Epidermal melanocyte (primary cell): ENCODE results near the gene FUT4.
"Not testable (repeated sequence)": the region's sequence is repeated elsewhere in the genome, so short reads cannot be mapped to it uniquely, and the experiment has no call there.

Source experiments
- DNase-seq: peaks from one replicate; pipeline ENCODE4 v3.0.0; 2011; ENCODE audit warnings: low spot score; ENCODE audit not compliant: insufficient read length

Gene FUT4

DNA sequence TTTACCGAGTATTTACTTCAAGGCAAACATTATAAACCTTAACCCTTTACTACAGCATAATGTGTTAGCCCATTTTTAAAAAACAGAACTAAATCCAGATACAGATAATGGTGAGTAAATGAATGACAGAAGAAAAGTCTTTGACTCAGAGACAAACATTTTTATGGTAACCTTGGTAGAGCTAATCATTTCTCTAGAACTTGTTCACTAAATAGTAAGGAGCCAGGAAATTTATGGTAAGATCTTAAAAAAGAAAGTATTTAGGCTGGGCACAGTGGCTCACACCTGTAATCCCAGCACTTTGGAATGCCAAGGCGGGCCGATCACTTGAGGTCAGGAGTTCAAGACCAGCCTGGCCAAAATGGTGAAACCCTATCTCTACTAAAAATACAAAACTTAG is 11.5 kb upstream of the FUT4 start:
- DNase-seq: no peak

DNA sequence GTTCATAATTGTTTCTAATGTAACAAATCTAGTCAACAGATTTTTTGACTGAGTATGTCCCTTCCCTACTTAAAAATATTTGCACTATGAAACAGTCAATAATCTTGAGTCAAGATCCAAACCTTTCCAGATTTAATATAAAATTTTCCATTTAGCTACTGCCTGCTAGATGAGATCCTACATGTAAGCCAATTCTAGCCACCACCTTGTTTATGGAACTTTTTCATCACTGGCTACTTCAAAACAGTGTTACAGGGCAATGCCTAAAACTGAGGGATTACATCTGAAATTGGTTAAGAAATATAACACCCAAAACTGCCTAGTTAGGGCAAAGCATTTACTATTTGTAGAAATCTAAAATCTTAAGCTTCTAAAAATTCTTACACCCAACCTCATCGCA is 10.5 kb upstream of the FUT4 start:
- no peak for DNase-seq

DNA sequence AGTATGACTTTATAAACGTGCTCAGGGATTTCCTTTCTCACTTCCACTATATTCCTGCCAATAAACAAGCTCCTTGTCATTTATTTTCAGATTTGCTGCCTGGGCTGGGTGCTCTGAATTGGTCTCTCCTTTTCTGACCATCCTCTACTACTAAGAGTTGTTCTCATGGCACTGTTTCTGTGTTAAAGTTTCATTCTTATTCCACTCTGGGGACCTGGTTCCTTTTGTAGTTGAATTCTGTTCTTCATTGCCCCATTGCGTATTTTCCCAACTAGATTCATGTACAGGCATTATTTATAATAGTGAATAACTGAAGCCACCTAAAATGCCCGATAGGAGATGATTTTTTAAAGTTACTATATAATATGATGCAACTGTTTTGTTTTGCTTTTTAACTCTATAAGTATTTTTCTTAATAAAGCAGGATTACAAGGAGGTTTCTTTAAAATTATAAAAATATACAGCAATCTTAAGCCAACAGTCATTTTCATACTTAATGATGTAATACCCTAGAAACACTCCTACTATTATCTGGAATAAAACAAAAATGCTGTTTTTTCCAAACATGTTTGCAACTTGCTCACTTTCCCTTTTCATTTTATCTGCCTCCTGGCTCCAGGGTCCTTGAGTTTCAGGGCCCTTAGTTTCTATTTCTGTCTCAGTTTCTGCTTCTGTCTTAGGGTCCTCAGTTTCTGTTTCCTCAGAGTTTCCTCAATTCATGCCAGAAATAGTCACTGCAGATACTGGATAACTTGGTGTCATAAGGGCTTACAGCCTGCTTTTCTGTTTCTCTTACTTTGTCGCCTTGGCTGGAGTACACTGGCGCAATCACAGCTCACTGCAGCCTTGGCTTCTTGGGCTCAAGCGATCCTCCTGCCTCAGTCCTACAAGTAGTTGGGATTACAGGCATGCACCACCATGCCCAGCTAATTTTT is 9.8 kb upstream of the FUT4 start:
- DNase-seq: no peak

DNA sequence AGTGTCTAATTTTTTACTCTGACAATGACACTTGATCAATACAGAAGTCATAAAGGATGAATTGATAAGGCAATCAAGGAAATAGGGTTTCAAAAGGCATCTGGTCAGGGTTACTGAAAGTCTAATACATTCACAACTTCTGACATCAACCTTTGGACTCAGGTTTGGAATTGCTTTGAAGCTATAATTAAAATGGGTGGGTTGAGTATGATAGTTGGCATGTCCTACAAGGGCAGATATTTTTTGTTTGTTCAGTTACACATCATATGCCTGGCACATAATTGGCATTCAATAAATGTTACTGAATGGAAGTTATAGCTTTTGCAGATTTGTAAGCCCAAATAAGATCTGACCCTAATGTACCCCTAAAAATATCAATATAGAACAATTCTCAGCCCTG is 7.3 kb upstream of the FUT4 start:
- no peak for DNase-seq

DNA sequence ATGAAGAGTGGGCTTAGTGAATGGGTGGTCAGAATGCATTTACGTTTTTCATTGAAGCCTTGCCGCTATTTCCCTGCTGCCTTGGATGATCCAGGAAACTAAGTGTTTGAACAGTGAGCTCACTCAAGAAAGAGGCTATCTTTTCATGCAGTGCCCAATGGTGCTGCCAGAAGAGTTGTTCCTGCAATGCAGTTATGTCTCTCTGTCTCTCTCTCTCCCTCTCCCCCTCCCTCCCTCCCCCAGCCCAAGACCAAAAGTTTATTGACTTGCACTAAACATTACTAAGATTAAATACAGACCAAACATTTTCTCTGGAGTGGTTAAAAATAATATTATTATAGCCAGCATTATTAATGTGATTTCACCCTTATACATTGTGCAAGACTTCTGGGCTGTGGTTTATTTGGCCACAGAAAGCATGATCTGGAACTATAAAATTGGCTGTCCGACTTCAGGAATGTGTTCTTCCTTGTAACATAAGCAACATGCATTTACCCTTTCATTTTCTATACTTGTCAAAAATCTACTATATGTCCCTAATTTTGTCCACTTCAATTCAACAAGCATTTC is 6.6 kb upstream of the FUT4 start:
- DNase-seq: no peak

DNA sequence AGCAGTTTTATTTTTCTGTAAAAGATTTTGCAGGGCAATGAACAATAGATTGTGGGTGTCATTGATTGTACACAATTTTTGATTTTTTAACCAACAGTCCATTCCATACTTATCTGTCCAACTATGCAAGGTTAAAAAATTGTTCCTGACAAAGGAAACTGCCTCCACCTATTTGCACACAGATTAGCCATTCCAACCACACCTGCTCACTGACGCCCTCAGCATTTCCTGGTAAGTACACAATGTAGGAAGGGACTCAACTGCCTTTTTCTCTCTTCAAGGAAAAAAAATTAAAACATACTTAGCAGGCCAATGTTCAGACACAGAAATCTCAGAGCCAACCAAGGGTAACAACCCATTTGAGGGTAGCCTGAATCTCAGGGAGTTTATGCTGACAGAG is 4.3 kb upstream of the FUT4 start:
- no peak for DNase-seq

DNA sequence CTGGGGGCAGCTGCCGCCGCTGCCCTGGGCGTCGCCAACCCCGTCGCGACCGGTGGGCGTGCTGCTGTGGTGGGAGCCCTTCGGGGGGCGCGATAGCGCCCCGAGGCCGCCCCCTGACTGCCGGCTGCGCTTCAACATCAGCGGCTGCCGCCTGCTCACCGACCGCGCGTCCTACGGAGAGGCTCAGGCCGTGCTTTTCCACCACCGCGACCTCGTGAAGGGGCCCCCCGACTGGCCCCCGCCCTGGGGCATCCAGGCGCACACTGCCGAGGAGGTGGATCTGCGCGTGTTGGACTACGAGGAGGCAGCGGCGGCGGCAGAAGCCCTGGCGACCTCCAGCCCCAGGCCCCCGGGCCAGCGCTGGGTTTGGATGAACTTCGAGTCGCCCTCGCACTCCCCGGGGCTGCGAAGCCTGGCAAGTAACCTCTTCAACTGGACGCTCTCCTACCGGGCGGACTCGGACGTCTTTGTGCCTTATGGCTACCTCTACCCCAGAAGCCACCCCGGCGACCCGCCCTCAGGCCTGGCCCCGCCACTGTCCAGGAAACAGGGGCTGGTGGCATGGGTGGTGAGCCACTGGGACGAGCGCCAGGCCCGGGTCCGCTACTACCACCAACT is 1.0 kb downstream of the FUT4 start:
- no peak for DNase-seq

DNA sequence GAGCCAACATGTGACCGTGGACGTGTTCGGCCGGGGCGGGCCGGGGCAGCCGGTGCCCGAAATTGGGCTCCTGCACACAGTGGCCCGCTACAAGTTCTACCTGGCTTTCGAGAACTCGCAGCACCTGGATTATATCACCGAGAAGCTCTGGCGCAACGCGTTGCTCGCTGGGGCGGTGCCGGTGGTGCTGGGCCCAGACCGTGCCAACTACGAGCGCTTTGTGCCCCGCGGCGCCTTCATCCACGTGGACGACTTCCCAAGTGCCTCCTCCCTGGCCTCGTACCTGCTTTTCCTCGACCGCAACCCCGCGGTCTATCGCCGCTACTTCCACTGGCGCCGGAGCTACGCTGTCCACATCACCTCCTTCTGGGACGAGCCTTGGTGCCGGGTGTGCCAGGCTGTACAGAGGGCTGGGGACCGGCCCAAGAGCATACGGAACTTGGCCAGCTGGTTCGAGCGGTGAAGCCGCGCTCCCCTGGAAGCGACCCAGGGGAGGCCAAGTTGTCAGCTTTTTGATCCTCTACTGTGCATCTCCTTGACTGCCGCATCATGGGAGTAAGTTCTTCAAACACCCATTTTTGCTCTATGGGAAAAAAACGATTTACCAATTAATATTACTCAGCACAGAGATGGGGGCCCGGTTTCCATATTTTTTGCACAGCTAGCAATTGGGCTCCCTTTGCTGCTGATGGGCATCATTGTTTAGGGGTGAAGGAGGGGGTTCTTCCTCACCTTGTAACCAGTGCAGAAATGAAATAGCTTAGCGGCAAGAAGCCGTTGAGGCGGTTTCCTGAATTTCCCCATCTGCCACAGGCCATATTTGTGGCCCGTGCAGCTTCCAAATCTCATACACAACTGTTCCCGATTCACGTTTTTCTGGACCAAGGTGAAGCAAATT is 1.8 kb downstream of the FUT4 start:
- DNase-seq: no peak

DNA sequence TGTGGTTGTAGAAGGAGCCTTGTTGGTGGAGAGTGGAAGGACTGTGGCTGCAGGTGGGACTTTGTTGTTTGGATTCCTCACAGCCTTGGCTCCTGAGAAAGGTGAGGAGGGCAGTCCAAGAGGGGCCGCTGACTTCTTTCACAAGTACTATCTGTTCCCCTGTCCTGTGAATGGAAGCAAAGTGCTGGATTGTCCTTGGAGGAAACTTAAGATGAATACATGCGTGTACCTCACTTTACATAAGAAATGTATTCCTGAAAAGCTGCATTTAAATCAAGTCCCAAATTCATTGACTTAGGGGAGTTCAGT is 2.4 kb downstream of the FUT4 start:
- DNase-seq: no peak

DNA sequence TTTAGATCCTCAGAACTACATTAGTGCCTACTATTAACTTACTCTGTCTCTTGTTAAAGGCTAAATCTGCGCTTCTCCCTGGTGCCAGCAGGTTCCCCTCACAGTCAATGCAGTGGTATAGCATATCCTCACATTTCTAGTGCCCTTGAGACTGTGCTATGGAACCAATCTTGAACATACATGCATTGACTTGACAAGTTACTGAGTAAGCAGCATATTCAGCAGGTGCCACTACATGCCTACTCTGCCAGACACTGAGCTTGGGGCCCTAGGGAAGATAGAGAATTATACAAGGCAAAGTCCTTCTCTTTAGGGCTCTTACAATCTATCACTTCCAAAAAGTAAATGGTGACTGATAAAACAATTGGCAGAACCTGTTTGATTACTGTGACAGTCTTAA is 3.2 kb downstream of the FUT4 start:
- DNase-seq: no peak

DNA sequence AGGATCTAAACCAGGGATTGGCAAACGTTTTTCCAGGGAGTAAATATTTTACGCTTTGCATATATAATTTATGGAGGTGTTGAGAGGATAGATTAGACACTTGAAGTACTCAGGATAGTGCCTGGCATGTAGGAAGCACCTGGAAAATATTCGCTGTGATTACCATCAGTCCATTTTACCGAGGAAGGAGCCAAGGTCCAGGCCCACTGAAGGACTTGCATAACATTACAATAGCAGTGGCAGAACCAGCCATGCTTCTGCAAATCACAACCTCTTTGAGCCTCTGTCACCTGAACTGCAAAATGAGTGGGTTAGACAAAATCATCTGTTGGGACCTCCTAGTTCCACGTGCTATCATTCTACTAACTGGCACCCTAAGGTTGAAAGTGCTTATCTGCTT is 5.4 kb downstream of the FUT4 start:
- DNase-seq: no peak

DNA sequence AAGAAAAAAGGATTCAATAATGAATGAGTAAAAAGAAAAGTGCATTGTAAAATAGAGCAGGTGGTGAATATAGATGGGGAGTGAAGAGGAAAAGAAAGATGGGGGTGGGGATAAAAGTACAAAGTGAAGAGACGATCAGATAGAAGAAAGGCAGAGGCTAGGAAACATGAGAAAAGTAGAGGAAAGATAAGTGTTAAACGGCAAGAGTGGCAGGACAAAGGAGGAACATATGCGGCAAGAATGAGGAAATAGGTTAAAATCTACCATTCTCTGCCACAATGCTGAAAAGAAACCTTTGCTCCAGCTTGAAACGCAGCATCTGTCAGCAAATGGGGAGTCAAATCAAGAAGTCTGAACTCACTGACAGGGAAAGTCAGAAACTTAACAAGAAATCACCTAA is 6.8 kb downstream of the FUT4 start:
- no peak for DNase-seq

DNA sequence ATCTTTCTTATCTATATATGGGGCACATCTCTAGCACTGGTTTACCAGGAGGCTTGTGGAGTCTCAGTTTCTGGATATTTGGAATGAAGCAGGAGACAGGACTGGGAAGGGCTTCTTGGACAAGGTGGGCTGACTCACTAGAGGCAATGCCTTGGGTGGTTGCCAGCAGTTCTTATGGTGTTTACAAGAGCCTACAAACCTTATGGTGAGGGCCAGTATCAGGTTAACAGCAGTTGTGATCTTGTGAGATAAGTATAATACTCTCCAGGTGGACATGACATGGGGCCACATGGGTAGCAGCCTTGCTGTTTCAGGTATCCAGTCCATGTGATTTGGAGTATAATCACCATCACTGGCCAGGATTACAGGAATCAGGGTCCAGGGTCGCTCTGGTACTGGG is 10.2 kb downstream of the FUT4 start:
- DNase-seq: no peak

DNA sequence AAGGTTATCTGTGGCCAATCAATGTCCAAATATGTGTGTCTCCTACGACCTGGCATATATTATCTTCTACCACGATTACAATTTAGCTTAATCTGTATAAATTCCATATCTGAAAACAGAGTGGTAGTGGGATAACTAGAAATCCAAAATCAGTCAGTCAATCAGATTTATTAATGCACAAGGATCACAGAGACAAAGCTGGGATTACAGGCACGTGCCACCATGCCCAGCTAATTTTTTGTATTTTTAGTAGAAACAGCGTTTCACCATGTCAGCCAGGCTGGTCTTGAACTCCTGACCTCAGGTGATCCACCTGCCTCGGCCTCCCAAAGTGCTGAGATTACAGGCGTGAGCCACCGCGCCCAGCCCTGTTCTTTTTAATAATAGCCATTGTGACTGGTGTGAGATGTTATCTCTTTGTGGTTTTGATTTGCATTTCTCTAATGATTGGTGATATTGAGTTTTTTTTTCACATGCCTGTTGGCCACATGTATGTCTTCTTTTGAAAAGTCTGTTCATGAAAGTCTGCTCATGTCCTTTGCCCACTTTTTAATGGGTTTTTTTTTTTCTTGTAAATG is 12.1 kb downstream of the FUT4 start:
- not testable (repeated sequence) for DNase-seq

DNA sequence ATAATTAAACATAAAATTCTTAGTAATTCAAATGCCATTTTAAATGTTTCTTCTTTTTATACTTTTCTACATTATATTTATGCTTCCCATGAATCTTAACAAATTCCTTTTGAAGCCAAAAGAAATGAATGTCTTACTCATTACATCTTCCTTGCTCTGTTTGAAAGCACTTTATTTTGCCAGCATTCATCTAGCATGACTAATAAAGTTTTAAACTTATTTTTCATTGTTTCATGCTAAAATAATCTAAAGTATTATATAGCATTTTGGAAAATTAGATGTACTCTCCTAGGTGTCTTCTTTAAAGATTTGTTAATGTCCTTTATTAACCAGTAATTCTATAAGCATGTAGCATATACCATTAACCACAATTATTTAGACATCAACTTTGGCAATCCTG is 13.7 kb downstream of the FUT4 start:
- no peak for DNase-seq

DNA sequence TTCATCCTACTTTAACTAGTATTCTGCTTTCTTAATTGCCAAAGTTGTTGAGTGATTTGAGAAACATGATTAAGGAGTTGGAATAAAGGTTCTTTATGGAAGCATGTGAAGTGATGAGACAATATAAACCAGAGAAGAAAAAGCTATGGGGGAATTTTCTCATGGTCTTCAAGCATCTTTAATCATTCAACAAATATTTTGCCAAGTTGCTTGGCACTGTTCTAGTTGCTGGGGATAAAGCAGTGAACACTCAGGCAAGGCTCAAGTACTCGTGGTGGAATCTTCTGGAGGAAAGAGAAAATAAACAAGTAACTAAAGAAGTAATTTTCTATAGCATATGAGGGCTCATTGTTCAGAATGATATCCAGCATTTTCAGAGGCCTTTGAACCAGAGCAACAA is 14.3 kb downstream of the FUT4 start:
- DNase-seq: no peak

DNA sequence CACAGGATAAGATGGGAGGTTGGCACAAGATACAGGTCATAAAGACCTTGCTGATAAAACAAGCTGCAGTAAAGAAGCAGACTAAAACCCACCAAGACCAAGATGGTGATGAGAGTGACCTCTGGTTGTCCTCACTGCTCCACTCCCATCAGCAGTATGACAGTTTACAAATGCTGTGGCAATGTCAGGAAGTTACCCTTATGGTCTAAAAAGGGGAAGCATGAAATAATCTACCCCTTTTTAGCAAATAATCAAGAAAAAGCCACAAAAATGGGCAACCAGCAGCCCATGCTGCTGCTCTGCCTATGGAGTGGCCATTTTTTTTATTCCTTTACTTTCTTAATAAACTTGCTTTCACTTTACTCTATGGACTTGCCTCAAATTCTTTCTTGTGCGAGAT is 14.7 kb downstream of the FUT4 start:
- no peak for DNase-seq

DNA sequence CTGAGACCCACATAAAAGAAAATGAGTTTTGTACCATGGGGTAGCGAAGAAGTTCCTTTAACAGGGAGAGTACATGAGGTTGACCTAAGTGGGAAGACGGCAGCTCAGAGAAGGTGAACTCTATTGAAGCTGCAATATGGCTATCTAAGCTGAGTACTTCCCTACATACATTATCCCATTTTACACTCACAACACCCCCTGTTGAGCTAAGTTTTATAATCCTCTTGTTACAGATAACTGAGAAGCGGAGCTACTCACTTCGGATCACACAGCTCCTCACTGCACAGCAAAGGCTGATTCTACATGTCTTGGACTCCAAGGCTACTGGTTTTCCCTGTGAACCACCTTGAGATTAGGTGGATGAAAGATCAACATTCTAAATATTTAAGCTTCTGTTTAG is 15.2 kb downstream of the FUT4 start:
- DNase-seq: no peak

DNA sequence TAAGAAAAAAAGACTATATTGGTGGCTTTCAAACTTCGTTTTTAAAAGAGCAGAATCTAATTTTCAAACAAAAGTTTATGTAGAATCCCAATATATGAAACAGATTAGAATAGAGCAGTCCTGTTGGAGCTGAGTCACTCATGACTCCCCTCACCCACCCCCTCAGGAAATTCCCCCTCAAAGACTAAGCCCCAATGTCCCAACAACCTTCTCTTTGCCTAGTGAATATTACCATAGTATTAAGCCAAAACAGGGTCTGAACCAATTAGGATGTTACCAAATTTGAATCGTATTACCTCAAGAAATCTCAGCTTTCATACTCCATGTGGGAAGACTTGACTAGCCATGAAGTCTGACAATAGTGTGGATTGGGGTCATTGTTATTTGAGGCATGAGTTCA is 15.6 kb downstream of the FUT4 start:
- no peak for DNase-seq

DNA sequence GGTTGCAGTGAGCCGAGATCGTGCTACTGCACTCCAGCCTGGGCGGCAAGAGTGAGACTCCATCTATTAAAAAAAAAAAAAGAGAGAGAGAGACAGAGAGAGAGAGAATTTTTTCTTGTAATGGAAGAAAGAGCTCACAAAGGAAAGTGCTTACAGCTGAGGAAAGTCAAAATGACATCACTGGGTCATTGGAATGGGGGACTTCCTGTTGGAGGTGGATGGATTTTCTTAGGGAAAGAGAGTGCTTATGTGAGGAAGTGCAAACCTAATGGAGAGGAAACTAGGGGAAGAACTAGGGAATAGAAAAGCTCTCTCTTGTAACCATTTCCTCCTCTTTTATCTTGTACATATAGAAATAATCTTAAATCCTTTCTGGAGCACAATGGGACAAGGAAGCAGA is 17.1 kb downstream of the FUT4 start:
- no peak for DNase-seq

DNA sequence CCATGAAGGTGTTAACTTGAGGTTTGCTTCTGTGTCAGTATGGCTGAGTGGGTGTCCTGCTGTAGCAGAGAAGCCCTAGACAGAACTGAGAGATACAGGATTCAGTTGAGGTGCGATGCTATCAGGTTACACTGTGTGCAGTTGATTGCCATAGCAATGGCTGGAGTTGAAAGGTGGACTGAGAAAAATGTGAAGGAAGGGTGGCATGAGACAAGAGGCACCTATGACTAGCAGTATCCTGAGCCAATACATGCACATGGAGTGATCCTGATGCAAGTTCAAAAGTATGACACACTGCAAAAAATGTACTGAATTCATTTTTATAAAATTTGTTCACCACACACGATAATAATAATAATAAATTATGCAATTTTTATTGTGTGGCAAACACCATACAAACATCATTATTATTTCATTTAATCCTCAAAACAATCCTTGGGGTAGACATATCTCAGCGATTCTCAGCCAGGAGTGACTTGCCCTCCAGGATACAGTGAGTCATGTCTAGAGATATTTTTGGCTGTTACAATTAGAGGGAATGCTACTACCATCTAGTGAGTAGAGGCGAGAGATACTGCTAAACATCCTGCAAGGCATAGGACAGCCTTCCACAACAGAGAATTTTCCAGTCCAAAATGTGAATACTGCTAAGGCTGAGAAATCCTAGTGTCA is 19.6 kb downstream of the FUT4 start:
- peak; percentile 54 for DNase-seq
